Temporal lobe (tissue), 2 donors: ENCODE results near the gene OLA1. TPM values are rescaled to one million over a fixed set of nuclear protein-coding genes. Genes with fewer than 3 reads are reported as not detected.

Experiments used
- small RNA-seq: library from RNA; depleted of rRNA; stranded (forward); fragments of <200 nt; gene quantifications from one replicate; pipeline ENCODE3, GENCODE V24; 2014; ENCODE audit warnings: low replicate concordance
- total RNA-seq: library from RNA; depleted of rRNA; stranded (reverse); fragments of >200 nt; gene quantifications from one replicate; pipeline ENCODE4 v1.2.3, GENCODE V29; 2014

Gene OLA1
- total RNA-seq, 1 donor from 2014 or later = 58.3 TPM

Small RNA genes lying within 50 kb of the gene (small RNA-seq; reads per million reads assigned to genes)
- gene RF00019 = not detected

Other genes starting within 250 kb of the OLA1 start
- 9.8 TPM for gene SP9, start 86.4 kb upstream of the OLA1 start, total RNA-seq
- gene SCRN3, start 147.2 kb upstream of the OLA1 start, total RNA-seq = 43.8 TPM
- gene GPR155, start 238.5 kb upstream of the OLA1 start, total RNA-seq = 15.2 TPM